ENCODE results near the gene RETSAT. TPM values are rescaled to one million over a fixed set of nuclear protein-coding genes. Genes with fewer than 3 reads are reported as not detected.
"Not testable (repeated sequence)": the region's sequence is repeated elsewhere in the genome, so short reads cannot be mapped to it uniquely, and the experiment has no call there.

Gene RETSAT
- total and polyA plus RNA-seq, 7 donors, result 26.5 to 112 (median 36.5) TPM

DNA sequence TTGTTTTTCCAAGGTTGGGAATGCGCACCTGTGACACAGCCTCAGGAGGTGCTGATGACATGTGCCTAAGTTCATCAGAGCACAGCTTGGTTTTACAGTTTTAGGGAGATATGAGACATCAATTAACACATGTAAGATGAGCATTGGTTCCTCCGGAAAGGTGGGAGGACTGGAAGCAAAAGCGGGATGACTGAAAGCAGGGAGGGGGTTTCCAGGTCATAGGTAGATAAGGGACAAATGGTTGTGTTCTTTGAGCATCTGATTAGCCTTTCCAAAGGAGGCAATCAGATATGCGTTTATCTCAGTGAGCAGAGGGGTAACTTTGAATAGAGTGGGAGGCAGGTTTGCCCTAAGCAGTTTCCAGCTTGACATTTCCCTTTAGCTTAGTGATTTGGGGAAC is 29.5 kb upstream of the RETSAT start:
- 90 to 92% methylated on average over 4 of the region's 4 CpGs for WGBS, 2 donors
- intact Hi-C loops (cut with DNase I), result no loop called here
- Histone ChIP-seq H3K27ac (no peak overlapping the region), H3K4me3 (no peak overlapping the region), H3K36me3 (peaks cover 0 to 83% (median 10%) of the 10 kb centered on the region in 4 donors), H3K27me3 (no peaks in the 10 kb centered on the region), H3K4me1 (no peaks in the 10 kb centered on the region), H3K9me3 (no peaks in the 10 kb centered on the region)
- no peak for DNase-seq
- TF ChIP-seq EP300 (IDR thresholded peaks at IDR 0.05), result no peak
- TF ChIP-seq, protein P1, sequence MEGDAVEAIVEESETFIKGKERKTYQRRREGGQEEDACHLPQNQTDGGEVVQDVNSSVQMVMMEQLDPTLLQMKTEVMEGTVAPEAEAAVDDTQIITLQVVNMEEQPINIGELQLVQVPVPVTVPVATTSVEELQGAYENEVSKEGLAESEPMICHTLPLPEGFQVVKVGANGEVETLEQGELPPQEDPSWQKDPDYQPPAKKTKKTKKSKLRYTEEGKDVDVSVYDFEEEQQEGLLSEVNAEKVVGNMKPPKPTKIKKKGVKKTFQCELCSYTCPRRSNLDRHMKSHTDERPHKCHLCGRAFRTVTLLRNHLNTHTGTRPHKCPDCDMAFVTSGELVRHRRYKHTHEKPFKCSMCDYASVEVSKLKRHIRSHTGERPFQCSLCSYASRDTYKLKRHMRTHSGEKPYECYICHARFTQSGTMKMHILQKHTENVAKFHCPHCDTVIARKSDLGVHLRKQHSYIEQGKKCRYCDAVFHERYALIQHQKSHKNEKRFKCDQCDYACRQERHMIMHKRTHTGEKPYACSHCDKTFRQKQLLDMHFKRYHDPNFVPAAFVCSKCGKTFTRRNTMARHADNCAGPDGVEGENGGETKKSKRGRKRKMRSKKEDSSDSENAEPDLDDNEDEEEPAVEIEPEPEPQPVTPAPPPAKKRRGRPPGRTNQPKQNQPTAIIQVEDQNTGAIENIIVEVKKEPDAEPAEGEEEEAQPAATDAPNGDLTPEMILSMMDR (IDR thresholded peaks at IDR 0.05), result no peak
- no peak for TF ChIP-seq POLR2A (IDR thresholded peaks at IDR 0.05)
- no peak for TF ChIP-seq POLR2AphosphoS5 (IDR thresholded peaks at IDR 0.05)

DNA sequence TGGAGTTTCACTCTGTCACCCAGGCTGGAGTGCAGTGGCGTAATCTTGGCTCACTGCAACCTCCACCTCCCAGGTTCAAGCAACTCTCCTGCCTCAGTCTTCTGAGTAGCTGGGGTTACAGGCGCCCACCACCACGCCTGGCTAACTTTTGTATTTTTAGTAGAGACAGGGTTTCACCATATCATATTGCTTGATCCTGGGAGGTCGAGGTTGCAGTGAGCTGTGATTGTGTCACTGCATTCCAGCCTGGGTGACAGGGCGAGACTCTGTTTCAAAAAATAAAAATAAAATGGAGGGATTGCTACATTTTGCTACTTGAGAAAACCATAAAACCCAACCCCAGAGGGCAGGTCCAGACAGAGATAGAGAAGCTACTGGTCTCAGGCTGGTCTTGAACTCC is 28.8 kb upstream of the RETSAT start:
- H3K4me3 ChIP-seq; intact Hi-C loops (cut with DNase I); H3K4me1 ChIP-seq; H3K27me3 ChIP-seq; H3K27ac ChIP-seq; H3K9me3 ChIP-seq; DNase-seq: not testable (repeated sequence)
- peaks cover 0 to 83% (median 13%) of the 10 kb centered on the region in 4 donors for H3K36me3 ChIP-seq
- 92 to 95% methylated on average over 5 of the region's 5 CpGs for WGBS, 2 donors

DNA sequence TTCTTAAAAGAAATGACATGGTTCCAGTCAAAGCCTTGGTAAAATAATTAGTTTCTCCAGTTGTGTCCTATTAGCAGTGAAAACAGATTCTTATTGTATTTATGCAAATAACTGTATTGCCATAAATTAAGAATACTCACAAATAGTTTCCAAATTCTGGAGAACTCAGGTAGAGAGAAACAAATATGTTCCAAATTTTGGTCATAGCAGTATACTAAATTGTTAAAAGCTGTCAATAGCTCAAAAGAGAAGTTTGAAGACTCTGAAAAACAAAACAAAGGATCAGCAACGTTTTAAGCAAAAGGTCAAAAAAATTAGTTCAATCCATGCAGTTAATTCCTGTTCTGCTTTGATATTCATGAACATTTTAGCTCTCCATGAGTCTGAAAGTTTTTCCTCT is 25.7 kb upstream of the RETSAT start:
- peaks cover 0 to 78% (median 9%) of the 10 kb centered on the region in 4 donors for H3K36me3 ChIP-seq
- H3K27me3 ChIP-seq, result no peaks in the 10 kb centered on the region
- no peak overlapping the region for H3K4me3 ChIP-seq
- H3K4me1 ChIP-seq, result no peaks in the 10 kb centered on the region
- WGBS, 2 donors, result 85 to 88% methylated on average over 1 of the region's 1 CpG
- intact Hi-C loops (cut with DNase I), result no loop called here
- TF ChIP-seq EP300 (IDR thresholded peaks at IDR 0.05), result no peak
- TF ChIP-seq, protein P1 (IDR thresholded peaks at IDR 0.05), result no peak
- no peak for TF ChIP-seq POLR2AphosphoS5 (IDR thresholded peaks at IDR 0.05)
- TF ChIP-seq POLR2A (IDR thresholded peaks at IDR 0.05), result no peak
- no peaks in the 10 kb centered on the region for H3K9me3 ChIP-seq
- no peak for DNase-seq
- no peak overlapping the region for H3K27ac ChIP-seq

DNA sequence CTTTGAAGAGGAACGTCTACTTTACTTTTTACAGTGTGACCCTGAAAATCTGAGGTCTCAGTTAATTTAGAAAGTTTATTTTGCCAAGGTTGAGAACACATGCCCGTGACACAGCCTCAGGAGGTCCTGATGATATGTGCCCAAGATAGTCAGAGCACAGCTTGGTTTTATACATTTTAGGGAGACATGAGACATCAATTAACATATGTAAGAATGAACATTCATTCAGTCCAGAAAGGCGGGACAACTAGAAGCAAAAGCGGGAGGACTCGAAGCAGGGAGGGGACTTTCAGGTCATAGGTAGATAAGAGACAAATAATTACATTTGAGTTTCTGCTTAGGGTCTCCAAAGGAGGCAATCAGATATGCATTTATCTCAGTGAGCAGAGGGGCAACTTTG is 23.9 kb upstream of the RETSAT start:
- no peak for DNase-seq
- intact Hi-C loops (cut with DNase I), result no loop called here
- WGBS, 2 donors, result 94 to 95% methylated on average over 5 of the region's 5 CpGs

DNA sequence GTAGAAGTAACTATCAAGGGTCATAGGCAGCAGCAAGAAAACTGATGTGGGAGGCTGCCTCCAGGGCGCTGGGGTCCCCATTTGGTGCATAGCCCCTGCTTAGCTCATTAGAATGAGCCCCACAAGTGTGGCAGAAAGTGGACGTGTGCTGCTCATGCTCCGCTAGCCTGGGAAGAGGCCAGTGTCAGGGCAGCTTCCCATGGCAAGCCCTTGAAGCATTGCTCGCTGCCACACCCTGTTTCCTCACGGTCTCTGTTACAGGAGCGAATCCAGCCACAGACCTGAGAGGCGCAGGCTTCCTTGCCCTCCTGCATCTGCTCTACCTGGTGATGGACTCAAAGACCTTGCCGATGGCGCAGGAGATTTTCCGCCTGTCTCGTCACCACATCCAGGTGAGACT is 22.8 kb upstream of the RETSAT start:
- H3K4me1 ChIP-seq, result no peaks in the 10 kb centered on the region
- intact Hi-C loops (cut with DNase I), result no loop called here
- no peaks in the 10 kb centered on the region for H3K27me3 ChIP-seq
- H3K9me3 ChIP-seq, result no peaks in the 10 kb centered on the region
- H3K36me3 ChIP-seq, result peaks cover 0 to 58% (median 9%) of the 10 kb centered on the region in 4 donors
- H3K27ac ChIP-seq, result no peak overlapping the region
- DNase-seq, result no peak
- no peak overlapping the region for H3K4me3 ChIP-seq
- whole genome bisulfite sequencing, 2 donors, result 94% methylated on average over 11 of the region's 11 CpGs
- TF ChIP-seq POLR2AphosphoS5 (IDR thresholded peaks at IDR 0.05), result no peak
- TF ChIP-seq, protein P1 (IDR thresholded peaks at IDR 0.05), result no peak
- TF ChIP-seq POLR2A (IDR thresholded peaks at IDR 0.05), result no peak
- no peak for TF ChIP-seq EP300 (IDR thresholded peaks at IDR 0.05)

More for the DNA sequence above, 23.9 kb upstream of the RETSAT start:
- Histone ChIP-seq H3K9me3 (no peaks in the 10 kb centered on the region), H3K4me1 (no peaks in the 10 kb centered on the region), H3K4me3 (no peak overlapping the region), H3K27me3 (no peaks in the 10 kb centered on the region), H3K36me3 (peaks cover 0 to 60% (median 9%) of the 10 kb centered on the region in 4 donors), H3K27ac (no peak overlapping the region)
- TF ChIP-seq POLR2A (IDR thresholded peaks at IDR 0.05) (no peak), POLR2AphosphoS5 (IDR thresholded peaks at IDR 0.05) (no peak), EP300 (IDR thresholded peaks at IDR 0.05) (no peak)
- TF ChIP-seq, protein P1 (IDR thresholded peaks at IDR 0.05), result no peak

All from sigmoid colon (tissue), 7 donors.